ENCODE data around the gene LUC7L3.
"Not testable (repeated sequence)": the region's sequence is repeated elsewhere in the genome, so short reads cannot be mapped to it uniquely, and the experiment has no call there.

The LUC7L3 gene

DNA sequence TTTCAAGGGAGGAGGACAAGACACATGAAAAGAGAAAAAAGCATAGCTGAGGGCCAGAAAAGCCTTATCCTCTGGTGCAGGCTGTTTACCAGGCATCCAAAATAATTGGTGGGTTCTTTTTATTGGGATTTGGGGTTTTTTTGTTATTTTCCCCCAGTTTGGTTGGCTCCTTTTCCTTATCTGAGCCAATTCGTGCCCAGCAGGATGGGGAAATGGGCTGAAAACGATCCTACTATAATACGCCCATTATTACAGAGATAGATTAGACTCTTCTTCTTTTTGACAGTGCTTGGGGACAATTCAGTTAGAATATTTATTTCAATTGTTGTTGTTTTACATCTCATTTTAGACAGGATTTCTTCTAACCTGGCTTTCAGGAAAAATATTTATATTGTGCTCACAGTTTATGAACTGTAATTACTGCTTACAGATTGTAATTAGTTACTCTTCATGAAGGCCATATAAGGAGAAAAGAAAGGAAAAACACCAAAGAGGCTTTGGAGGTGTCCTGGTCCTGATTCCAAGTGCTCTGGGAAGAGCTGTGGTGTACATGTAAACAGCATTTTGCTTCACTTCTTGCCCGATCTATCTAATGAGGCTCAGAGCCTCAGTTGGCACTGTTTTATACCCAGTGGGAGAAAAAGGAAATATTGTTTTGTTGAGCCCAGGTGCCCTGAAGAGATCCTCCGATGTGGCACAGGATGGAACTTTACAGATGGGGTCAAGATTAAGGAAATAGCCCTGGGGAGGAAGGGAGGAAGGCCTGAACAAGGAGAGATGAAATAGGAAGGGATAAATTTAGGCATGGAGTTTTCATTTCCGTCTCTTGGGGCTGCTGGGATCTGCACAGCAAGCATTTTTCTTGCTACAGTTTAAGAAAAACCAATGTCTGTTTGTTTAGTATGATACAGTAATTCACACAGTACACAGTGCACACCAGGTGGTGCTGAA lies 11.1 kb upstream of the LUC7L3 start:
- DNase-seq (ENCODE audit: low read depth in 2 of 2) = no peak

DNA sequence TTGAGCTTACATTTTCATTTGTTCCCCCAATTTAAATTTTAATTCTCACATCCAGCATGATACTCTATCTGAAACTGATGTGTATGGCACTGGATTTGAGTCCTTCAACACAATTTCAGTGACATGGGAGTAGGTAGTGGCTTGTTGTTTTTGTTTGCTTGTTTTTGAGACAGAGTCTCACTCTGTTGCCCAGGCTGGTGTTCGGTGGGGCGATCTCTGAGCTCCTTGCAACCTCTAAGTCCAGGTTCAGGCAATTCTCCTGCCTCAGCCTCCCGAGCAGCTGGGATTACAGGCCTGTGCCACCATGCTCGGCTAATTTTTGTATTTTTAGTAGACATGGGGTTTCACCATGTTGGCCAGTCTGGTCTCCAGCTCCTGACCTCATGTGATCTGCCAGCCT lies 10.3 kb upstream of the LUC7L3 start:
- not testable (repeated sequence) for DNase-seq (ENCODE audit: low read depth in 2 of 2)

DNA sequence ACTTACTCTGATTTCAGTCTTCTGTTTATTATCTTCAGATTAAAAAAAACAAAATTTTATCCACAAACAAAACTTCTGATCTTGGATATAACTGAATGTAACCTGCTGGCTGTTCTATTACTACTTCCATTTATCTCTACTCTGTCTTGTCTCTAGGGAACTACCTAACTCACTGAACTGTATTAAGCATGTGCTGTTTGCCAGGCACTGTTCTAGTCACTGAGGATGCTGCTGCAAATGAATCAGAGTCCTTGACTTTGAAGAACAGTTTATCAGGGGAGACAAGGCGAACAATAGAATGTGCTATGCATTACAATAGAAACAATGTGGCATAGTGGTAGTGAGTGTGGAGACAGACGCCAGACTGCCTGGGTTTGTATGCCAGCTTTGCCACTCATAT lies 9.4 kb upstream of the LUC7L3 start:
- DNase-seq (ENCODE audit: low read depth in 2 of 2) = no peak

DNA sequence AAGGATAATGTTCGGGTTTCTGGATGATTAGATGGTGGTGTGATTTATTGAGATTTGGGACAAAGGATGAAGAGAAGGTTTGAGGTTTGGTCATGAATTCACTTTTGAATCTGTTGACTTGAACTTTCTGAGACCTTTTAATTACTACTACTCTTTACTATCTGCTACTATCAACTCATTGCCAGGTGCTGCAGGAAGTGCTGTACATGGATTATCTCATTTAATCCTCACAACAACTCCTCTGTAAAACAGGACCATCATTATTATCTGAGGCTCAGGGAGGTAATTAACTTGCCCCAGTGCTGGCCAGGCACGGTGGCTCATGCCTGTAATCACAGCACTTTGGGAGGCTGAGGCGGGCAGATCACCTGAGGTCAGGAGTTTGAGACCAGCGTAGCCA lies 8.8 kb upstream of the LUC7L3 start:
- no peak for DNase-seq (ENCODE audit: low read depth in 2 of 2)

DNA sequence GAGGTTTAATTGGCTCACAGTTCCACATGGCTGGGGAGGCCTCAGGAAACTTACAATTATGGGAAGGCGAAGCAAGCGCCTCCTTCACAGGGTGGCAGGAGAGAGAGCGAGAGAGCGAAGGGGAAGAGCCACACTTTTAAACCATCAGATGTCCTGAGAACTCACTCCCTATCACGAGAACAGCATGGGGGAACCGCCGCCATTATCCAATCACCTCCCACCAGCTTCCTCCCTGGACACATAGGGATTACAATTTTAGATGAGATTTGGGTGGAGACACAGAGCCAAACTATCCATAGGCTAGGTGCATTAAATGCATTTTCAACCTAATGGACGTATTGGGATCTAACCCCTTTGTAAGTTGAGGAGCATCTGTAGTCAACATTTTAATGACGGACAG lies 6.8 kb upstream of the LUC7L3 start:
- no peak for DNase-seq (ENCODE audit: low read depth in 2 of 2)

DNA sequence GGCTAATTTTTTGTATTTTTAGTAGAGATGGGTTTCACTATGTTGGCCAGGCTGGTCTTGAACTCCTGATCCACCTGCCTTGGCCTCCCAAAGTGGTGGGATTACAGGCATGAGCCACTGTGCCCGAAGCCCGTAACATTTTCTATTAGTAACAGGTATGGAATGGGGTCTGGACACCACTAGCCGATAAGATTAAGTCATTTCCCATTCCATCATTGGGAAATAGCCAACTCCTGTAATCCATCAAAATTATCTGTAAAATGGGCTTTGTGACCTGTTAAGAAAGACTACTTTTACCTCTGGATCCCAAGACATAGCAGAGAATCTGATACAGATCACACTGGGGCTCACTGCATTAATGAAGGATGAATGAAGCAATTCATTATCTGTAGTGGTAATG lies 3.9 kb upstream of the LUC7L3 start:
- DNase-seq (ENCODE audit: low read depth in 2 of 2) = no peak

DNA sequence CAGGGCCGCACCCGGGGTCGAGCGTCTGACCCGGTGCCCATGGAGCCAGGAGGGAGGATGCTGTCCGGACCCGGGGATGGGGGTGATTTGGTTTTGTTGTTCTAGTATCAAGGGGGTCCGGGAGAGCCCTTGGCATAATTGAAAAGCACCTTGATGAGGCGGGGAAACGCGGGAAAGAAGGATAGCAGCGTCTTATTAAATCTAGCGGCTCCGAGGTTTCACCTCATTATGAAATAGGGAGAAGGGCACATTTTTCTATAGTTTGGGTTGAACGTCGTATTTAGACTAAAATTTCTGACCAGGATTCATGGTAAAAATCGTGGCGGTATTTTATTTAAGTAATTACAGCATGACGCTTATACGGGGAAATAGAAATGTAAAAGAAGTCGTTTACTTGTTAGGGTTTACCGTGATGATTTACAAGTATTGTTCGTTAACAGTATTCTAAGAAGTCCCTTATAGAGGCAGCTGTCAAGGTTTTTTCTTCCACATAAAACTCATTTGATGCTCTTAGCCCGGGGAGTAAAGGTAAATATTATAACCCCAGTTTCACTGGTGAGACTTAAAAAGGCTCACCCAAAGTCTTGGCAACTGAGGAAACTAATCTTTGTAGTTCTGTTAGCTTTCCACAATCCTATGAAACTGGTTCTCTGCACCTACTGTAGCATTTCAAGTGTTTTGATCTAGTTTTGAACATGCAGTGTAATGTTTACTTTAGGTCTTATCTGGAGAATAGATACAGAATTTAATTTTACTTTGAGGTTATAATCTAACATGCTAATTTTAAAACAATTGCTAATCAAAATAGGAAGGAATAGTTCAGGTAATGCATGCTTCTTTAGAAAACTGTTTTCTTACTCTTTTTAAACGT lies 756 bp downstream of the LUC7L3 start:
- DNase-seq (ENCODE audit: low read depth in 2 of 2) = no peak

DNA sequence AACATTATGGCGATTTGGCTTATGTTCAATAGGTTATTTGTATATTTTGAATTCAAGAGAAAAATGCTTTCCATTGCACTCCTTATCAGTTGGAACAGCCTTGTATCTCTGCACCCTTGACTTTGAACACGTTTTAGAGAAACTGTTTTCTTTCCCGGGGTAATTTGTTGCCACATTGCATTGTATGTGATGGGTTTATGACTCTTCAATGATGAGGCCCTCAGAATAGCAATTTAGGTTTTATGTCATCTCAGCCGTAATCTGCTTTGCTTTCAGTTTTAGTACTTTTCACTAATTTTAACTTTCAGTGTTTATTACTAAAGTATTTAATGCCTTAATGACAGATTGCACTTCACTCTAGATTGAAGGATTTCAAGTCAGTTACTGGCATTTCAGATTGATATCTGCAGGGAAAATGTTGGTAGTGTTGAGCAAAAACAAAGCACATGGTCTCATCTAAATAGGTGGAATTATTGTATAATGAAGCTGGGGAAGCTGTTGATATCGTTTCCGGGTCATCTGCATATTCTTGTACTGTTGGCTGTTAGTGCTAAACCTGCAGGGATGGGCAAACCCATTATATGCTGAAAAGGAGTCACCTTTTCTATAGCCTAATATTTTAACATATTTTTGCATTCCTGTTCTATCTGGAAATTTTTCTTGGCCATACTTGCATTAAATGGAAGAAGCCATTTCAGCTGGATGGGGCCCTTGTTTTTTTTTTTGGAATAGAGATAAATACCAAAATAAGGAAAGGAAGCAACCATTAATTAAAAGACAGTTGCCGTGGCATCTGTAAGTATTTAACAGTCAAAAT lies 2.0 kb downstream of the LUC7L3 start:
- DNase-seq (ENCODE audit: low read depth in 2 of 2) = no peak

DNA sequence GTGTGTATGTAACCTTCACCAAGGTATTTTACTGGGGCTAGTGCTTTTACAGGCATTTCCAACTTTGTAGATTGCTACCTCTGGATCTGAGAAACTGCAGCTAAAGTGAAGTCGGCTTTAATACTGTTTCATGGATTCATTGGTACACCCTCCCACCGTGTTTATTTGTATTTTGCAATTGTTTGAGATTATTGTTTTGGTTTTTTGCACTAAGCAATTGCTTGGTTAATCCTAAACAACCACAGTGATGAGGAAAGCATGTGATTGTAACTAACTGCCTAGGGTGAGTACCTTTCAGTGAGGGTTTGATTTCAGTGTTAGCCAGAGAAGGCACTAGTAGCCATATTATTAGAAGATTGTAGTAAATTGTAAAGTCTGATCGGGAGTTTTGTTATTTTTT lies 3.3 kb downstream of the LUC7L3 start:
- no peak for DNase-seq (ENCODE audit: low read depth in 2 of 2)

DNA sequence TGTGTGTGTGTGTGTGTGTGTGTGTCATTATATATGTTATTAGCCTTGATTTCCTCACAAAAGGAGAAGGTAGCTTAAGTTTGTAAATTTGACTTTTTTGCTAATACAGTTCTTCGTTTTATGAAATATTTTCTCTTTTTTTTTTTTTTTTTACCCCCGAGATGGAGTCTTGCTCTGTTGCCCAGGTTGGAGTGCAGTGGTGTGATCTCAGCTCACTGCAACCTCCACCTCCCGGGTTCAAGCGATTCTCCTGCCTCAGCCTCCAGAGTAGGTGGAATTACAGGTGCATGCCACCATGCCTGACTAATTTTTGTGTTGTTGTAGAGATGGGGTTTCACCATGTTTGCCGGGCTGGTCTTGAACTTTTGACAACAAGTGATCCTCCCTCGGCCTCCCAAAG lies 5.2 kb downstream of the LUC7L3 start:
- not testable (repeated sequence) for DNase-seq (ENCODE audit: low read depth in 2 of 2)

DNA sequence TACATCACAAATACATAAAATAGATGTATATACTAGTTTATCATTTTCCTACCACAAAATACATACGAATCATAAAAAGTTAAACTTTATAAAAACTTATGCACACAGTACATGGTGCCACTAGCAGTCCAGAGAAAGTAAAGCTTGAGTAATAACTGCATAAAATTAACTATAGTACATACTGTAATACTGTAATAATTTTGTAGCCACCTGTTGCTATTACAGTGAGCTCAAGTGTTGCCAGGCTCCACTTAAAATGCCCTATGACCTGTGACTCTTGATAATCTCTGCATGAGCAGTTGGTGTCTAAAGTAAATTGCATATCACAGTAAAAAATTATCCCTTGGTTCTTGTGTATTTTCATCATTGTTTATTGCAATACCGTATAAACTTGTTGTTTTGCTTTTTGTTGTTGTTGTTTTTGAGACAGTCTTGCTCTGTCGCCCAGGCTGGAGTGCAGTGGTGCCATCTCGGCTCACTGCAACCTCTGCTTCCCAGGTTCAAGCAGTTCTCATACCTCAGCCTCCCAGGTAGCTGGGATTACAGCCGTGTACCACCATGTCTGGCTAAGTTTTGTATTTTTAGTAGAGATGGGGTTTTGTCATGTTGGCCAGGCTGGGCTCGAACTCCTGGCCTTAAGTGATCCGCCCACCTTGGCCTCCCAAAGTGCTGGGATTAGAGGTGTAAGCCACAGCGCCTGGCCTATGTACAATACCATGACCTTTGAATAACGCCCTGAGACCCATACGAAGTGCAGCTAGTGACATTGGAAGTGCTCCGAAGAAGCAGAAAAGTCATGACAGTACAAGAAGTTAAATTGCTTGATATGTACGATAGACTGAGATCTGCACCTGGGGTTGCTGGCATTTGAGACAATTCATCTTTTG lies 6.6 kb downstream of the LUC7L3 start:
- no peak for DNase-seq (ENCODE audit: low read depth in 2 of 2)

DNA sequence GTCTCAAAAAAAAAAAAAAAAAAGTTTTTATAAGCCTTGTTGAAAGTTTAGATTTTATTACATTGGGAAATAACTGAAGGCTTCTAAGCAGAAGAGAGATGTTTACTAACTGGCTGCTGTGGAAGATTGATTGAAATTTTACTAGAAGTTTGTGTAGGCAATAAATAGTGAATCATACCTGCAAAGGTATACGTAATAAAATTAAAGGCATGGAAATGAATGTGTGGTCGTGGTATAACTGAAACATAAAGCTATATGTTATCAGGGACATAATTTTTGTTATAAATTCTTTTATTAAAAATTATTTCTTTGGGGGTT lies 8.7 kb downstream of the LUC7L3 start:
- DNase-seq (ENCODE audit: low read depth in 2 of 2) = no peak

DNA sequence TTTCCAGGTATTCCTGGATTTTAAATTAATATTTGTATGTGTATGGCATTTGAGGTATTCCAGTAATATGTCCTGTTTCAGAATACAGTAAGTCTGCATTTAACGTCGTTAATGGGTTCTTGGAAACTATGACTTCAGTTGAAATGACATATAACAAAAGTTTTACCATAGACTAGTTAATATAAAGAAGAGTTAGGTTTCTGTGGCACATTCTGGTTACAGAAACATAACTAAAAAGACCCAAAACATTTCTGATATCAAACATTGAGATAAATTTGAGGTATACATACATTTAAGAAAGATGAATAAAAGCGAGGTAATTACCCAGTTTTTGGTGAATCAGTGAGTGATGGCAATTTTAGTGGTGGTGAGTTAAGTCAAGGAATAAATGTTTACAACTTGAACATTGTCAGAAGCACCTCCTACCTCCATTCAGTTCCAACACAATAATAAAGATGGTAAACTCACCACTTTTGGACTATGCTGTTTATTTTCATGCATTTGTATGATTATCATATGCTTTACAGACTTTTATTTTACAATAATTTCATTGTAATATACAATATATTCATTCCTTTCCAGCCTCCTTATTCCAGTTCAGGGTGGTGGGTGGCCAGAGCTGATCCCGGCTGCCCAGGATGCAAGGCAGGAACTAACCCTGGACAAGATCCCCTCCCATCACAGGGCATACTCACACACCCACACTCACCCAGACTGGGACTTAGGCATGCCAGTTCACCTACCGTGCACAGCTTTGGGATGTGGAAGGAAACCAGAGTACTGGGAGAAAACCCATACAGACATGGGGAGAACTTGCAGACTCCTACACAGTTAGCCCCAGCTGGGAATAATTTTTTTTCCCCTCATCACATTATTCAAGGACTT lies 9.7 kb downstream of the LUC7L3 start:
- DNase-seq (ENCODE audit: low read depth in 2 of 2) = no peak

DNA sequence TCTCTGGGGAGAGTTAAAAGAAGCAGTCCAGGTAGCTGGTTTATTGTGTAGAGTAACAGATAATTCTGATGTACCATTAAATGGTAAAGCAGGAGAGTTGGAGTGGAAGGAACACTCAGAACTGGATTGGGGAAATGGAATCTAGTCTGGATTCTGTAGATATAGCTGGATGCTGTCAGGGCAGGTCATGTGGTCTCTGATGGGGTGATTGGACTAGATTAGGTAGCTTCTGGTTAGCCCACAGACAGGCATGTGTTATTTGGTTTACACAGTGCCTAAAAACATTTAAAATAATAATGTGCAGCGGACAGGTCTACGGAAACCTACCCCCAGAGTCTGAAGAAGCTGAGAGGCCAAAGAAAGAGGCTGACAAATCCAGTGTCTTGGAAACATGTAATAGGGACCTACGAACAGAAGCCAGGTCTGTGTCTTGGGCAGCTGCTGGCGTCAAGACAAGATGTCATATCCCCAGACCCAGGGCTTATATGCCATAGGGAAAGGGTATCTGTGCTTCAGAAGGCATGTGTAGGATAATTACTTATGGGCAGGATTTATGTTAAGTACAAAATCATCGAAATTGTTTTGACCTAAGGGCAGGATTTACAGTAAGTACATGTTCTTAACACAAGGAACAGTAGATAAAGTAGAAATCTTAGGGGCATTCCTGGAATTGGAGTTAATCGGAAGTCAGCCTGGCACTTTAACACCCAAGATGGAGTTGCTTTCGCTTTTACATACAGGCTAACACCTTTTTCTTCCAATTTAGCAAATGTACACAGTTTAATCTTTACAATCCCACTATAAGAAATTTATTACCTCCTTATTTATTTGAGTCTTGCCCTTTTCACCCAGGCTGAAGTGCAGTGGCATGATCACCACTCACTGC lies 12.4 kb downstream of the LUC7L3 start:
- no peak for DNase-seq (ENCODE audit: low read depth in 2 of 2)

DNA sequence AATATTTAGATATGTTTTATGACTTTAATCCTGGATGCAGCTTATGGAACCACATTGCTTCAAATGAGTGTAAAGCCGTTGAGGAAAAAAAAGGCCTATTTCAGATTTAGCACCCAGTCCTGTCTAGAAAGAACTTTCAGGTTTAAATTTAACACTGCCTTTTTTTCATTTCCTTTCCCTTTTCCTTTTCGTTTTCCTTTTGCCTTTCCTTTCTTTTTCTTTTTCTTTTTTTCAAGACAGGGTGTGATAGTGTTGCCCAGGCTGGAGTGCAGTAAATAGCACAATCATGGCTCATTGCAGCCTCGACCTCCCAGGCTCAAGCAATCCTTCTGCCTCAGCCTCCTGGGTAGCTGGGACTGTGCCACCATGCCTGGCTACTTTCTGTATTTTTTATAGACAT lies 15.9 kb downstream of the LUC7L3 start:
- DNase-seq (ENCODE audit: low read depth in 2 of 2) = no peak

DNA sequence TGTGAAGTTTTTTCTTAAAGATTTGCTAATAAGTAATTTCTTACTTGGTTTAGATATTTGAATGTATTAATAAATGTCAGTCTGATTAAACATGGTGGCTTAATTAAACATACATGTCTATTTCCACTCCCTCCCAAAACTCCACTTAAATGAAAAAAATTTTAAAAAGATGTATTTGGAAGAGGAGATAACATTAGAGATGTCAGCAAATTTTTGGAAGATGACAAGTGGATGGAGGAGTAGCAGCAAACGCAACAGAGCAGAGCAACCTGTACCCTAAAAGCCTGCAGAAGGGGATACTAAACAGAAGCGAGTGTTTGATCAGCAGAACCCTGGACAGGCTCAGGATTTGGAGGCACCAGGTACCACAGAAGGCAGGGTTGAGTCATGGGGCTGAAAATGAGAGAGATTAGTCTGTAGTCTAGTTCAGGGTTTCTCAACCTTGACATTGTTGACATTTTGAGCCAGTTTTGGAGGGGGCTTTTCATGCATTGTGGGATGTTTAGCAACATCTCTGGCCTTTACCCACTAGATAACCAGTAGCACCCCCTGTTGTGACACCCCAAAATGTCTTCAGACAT lies 17.8 kb downstream of the LUC7L3 start:
- DNase-seq (ENCODE audit: low read depth in 2 of 2) = no peak

DNA sequence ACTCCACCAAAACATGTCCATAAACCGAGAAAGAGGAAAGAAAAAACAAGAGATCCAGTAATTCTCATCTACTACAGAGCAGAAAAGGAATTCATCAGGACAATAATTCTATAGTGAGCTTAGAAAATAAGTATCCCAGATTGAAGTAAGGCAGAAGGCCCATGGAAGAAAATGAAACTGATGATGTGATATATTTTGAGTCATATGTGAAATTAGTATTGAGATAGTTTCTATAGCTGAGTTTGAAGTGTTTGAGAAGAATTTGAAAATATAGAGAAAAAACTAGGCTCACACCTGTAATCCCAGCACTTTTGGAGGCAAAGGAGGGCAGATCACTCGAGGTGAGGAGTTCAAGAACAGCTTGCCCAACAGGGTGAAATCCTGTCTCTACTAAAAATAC lies 19.7 kb downstream of the LUC7L3 start:
- no peak for DNase-seq (ENCODE audit: low read depth in 2 of 2)

DNA sequence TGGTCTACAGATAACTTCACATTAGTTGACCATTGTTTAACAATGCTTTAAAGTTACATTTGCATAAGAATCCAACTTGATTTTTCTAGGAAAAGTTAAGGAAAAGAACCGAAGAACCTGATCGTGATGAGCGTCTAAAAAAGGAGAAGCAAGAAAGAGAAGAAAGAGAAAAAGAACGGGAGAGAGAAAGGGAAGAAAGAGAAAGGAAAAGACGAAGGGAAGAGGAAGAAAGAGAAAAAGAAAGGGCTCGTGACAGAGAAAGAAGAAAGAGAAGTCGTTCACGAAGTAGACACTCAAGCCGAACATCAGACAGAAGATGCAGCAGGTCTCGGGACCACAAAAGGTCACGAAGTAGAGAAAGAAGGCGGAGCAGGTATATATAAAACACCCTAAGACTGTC lies 26.2 kb downstream of the LUC7L3 start:
- no peak for DNase-seq (ENCODE audit: low read depth in 2 of 2)

DNA sequence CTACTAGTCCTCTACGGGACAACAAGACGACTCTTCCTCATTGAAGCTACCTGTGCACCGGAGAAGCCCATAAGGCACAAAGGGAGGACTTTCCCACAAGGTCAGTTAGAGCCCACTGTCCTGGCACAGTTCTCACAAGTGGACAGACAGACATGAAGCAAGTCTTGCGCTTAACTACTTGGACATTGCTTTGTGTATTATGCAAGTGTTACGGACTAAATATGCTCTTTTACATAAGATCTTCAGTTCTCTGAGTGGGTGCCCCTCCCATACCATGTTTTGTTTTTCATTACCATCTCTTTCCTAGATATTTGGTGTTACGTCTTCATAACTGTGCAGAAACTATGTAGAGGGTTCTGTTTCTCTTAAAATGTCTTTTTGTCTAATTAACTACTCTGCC lies 29.8 kb downstream of the LUC7L3 start:
- DNase-seq (ENCODE audit: low read depth in 2 of 2) = no peak

Data from stimulated activated CD8-positive, alpha-beta memory T cell treated with anti-CD3 and anti-CD28 coated beads, Interleukin-15, amount 100 ng/mL, for 4 hours (primary cell).